ENCODE measurements around the gene KIZ. TPM values are rescaled to one million over a fixed set of nuclear protein-coding genes. Genes with fewer than 3 reads are reported as not detected.
A peak's percentile ranks its signal among the peaks of the same experiment; 100 is the strongest.

KIZ gene
- total and polyA plus RNA-seq, 2 experiments from 2014 or later = 58.3 to 63.6 TPM

- no peak for DNase-seq (ENCODE audit: low spot score)
- no peaks in the 10 kb centered on the region for H3K27me3 Mint-ChIP-seq (ENCODE audit: insufficient read depth, low read depth, poor library complexity)
- Histone ChIP-seq H4K20me1 (replicated peaks; ENCODE audit: insufficient read depth) (no peaks in the 10 kb centered on the region), H2AFZ (no peak overlapping the region), H3K9me2 (ENCODE audit: insufficient read depth) (no peaks in the 10 kb centered on the region), H3F3A (replicated peaks; ENCODE audit: low read depth) (no peaks in the 10 kb centered on the region), H3K4me3 (no peak overlapping the region), H3K36me3 (ENCODE audit: insufficient read depth) (0 out of 2 replicates have a peak, but pooled peaks cover 4% of the 10 kb centered on the region), H3K4me2 (no peak overlapping the region), H3K27me3 (ENCODE audit: insufficient read depth) (no peaks in the 10 kb centered on the region), H3K79me2 (replicated peaks; ENCODE audit: insufficient read depth) (no peaks in the 10 kb centered on the region), H3K27ac (ENCODE audit: low read depth) (no peak overlapping the region), H3K4me1 (ENCODE audit: insufficient read depth) (peaks cover 16% of the 10 kb centered on the region)
- ATAC-seq = no peak
- H3K36me3 Mint-ChIP-seq (ENCODE audit: low read depth) = peaks cover 17% of the 10 kb centered on the region
- H3K4me1 Mint-ChIP-seq = peaks cover 41% of the 10 kb centered on the region
- no peaks in the 10 kb centered on the region for H3K9me3 Mint-ChIP-seq
- 0 out of 2 replicates have a peak overlapping the region, but pooled peaks have one; percentile 38 for H3K27ac Mint-ChIP-seq
- no peak overlapping the region for H3K4me3 Mint-ChIP-seq
- TF ChIP-seq STAT1 (IDR thresholded peaks at IDR 0.05; ENCODE audit: unreplicated experiment) (no peak), NANOG (IDR thresholded peaks at IDR 0.05; ENCODE audit: borderline replicate concordance) (no peak), JUNB (IDR thresholded peaks at IDR 0.05; ENCODE audit: unreplicated experiment) (no peak), POLR2AphosphoS5 (IDR thresholded peaks at IDR 0.05; ENCODE audit: low read depth) (no peak), ZNF462 (CRISPR knock-in tag; IDR thresholded peaks at IDR 0.05) (no peak), EZH2 (IDR thresholded peaks at IDR 0.05; ENCODE audit: low read depth, unreplicated experiment) (no peak), CREB1 (CRISPR knock-in tag; IDR thresholded peaks at IDR 0.05; ENCODE audit: low read depth) (no peak), ZNF114 (CRISPR knock-in tag; IDR thresholded peaks at IDR 0.05) (no peak), ZNF331 (CRISPR knock-in tag; IDR thresholded peaks at IDR 0.05; ENCODE audit: low read depth) (no peak), EZH2phosphoT487 (IDR thresholded peaks at IDR 0.05; ENCODE audit: unreplicated experiment) (no peak)
- TF ChIP-seq, protein P1, sequence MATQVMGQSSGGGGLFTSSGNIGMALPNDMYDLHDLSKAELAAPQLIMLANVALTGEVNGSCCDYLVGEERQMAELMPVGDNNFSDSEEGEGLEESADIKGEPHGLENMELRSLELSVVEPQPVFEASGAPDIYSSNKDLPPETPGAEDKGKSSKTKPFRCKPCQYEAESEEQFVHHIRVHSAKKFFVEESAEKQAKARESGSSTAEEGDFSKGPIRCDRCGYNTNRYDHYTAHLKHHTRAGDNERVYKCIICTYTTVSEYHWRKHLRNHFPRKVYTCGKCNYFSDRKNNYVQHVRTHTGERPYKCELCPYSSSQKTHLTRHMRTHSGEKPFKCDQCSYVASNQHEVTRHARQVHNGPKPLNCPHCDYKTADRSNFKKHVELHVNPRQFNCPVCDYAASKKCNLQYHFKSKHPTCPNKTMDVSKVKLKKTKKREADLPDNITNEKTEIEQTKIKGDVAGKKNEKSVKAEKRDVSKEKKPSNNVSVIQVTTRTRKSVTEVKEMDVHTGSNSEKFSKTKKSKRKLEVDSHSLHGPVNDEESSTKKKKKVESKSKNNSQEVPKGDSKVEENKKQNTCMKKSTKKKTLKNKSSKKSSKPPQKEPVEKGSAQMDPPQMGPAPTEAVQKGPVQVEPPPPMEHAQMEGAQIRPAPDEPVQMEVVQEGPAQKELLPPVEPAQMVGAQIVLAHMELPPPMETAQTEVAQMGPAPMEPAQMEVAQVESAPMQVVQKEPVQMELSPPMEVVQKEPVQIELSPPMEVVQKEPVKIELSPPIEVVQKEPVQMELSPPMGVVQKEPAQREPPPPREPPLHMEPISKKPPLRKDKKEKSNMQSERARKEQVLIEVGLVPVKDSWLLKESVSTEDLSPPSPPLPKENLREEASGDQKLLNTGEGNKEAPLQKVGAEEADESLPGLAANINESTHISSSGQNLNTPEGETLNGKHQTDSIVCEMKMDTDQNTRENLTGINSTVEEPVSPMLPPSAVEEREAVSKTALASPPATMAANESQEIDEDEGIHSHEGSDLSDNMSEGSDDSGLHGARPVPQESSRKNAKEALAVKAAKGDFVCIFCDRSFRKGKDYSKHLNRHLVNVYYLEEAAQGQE (IDR thresholded peaks at IDR 0.05; ENCODE audit: unreplicated experiment) = no peak
- TF ChIP-seq, protein P2, sequence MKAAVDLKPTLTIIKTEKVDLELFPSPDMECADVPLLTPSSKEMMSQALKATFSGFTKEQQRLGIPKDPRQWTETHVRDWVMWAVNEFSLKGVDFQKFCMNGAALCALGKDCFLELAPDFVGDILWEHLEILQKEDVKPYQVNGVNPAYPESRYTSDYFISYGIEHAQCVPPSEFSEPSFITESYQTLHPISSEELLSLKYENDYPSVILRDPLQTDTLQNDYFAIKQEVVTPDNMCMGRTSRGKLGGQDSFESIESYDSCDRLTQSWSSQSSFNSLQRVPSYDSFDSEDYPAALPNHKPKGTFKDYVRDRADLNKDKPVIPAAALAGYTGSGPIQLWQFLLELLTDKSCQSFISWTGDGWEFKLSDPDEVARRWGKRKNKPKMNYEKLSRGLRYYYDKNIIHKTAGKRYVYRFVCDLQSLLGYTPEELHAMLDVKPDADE (IDR thresholded peaks at IDR 0.05) = no peak
- TF ChIP-seq, protein P3, sequence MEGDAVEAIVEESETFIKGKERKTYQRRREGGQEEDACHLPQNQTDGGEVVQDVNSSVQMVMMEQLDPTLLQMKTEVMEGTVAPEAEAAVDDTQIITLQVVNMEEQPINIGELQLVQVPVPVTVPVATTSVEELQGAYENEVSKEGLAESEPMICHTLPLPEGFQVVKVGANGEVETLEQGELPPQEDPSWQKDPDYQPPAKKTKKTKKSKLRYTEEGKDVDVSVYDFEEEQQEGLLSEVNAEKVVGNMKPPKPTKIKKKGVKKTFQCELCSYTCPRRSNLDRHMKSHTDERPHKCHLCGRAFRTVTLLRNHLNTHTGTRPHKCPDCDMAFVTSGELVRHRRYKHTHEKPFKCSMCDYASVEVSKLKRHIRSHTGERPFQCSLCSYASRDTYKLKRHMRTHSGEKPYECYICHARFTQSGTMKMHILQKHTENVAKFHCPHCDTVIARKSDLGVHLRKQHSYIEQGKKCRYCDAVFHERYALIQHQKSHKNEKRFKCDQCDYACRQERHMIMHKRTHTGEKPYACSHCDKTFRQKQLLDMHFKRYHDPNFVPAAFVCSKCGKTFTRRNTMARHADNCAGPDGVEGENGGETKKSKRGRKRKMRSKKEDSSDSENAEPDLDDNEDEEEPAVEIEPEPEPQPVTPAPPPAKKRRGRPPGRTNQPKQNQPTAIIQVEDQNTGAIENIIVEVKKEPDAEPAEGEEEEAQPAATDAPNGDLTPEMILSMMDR (conservative IDR thresholded peaks at IDR 0.05; ENCODE audit: low read depth in 2 of 2) = no peak
Observed at GRCh38 chr20:21206584-21206983, 80.7 kb downstream of the KIZ start.

Measured in GM23338 (cell line).